Daoy (cell line): ENCODE results near the gene PRR36. TPM values are rescaled to one million over a fixed set of nuclear protein-coding genes. Genes with fewer than 3 reads are reported as not detected.
"Not testable (repeated sequence)": the region's sequence is repeated elsewhere in the genome, so short reads cannot be mapped to it uniquely, and the experiment has no call there.

Experiments
- DNase-seq: peaks from one replicate; pipeline ENCODE4 v3.0.0-alpha.2; 2015; ENCODE audit warnings: low read depth
- total RNA-seq: library from RNA; depleted of rRNA; stranded (reverse); fragments of >200 nt; shearing (Covaris generic); gene quantifications from 2 replicates; pipeline ENCODE4 v1.2.3, GENCODE V29; 2014

The PRR36 gene
- total RNA-seq, 1 experiment from 2014 or later, result not detected

- no peak for DNase-seq
Observed at GRCh38 chr19:7860714-7861618, 13.2 kb downstream of the PRR36 start.

- no peak for DNase-seq
Observed at GRCh38 chr19:7859831-7860713, 14.1 kb downstream of the PRR36 start.

- DNase-seq, result not testable (repeated sequence)
Observed at GRCh38 chr19:7859087-7859486, 15.1 kb downstream of the PRR36 start.

- no peak for DNase-seq
Observed at GRCh38 chr19:7858109-7858770, 15.9 kb downstream of the PRR36 start.

GRCh38 chr19:7857727-7858108 lies 16.5 kb downstream of the PRR36 start:
- DNase-seq, result no peak

- DNase-seq, result no peak
Observed at GRCh38 chr19:7856679-7857663, 17.2 kb downstream of the PRR36 start.

GRCh38 chr19:7856109-7856591 lies 18.0 kb downstream of the PRR36 start:
- DNase-seq, result no peak

- no peak for DNase-seq
Observed at GRCh38 chr19:7855426-7856108, 18.6 kb downstream of the PRR36 start.

- no peak for DNase-seq
Observed at GRCh38 chr19:7853770-7854128, 20.4 kb downstream of the PRR36 start.

- DNase-seq, result peak; percentile 77
Observed at GRCh38 chr19:7852851-7853769, 21.1 kb downstream of the PRR36 start.

GRCh38 chr19:7851623-7852500 lies 22.3 kb downstream of the PRR36 start:
- no peak for DNase-seq

GRCh38 chr19:7850945-7851622 lies 23.1 kb downstream of the PRR36 start:
- DNase-seq, result no peak

- DNase-seq, result no peak
Observed at GRCh38 chr19:7850000-7850813, 24.0 kb downstream of the PRR36 start.

GRCh38 chr19:7849631-7849999 lies 24.6 kb downstream of the PRR36 start:
- no peak for DNase-seq

- no peak for DNase-seq
Observed at GRCh38 chr19:7848779-7849457, 25.3 kb downstream of the PRR36 start.

- DNase-seq, result no peak
Observed at GRCh38 chr19:7847664-7848063, 26.5 kb downstream of the PRR36 start.
